Stomach (tissue), 9 donors: Measurements from ENCODE around the gene EPHB1. TPM values are rescaled to one million over a fixed set of nuclear protein-coding genes. Genes with fewer than 3 reads are reported as not detected.
A peak's percentile ranks its signal among the peaks of the same experiment; 100 is the strongest.

Experiments used
- DNase-seq, 2 donors: peaks; one replicate each; pipeline versions ENCODE4 v3.0.0 to v3.0.0-alpha.2; 2013 to 2019
- H3K27ac ChIP-seq, 5 donors: fragments of 200-600 bp in 4 of 5; sonication (generic) in 4 of 5; one replicate each; pipeline ENCODE4 v1.5.1; 2013 to 2019; ENCODE audit warnings: mild to moderate bottlenecking in 1 of 5, moderate library complexity in 1 of 5
- H3K27me3 ChIP-seq, 3 donors: fragments of 200-600 bp; sonication (generic); one replicate each; pipeline ENCODE4 v1.5.1; 2017 to 2019; ENCODE audit warnings: mixed run types in 1 of 3
- H3K36me3 ChIP-seq, 4 donors: fragments of 200-600 bp; sonication (generic); 1 replicate in 3 of 4; 2 replicates in 1 of 4; pipeline ENCODE4 v1.5.1; 2016 to 2019
- H3K4me1 ChIP-seq, 4 donors: fragments of 200-600 bp; sonication (generic); one replicate each; pipeline ENCODE4 v1.5.1; 2016 to 2019
- H3K4me3 ChIP-seq, 4 donors: fragments of 200-600 bp; sonication (generic) in 3 of 4; one replicate each; pipeline ENCODE4 v1.5.1; 2016 to 2019; ENCODE audit warnings: mild to moderate bottlenecking in 1 of 4
- H3K9me3 ChIP-seq, 4 donors: fragments of 200-600 bp; sonication (generic); one replicate each; pipeline ENCODE4 v1.5.1; 2016 to 2019
- CTCF ChIP-seq, 7 experiments: fragments of 450-650 bp in 4 of 7; fragments of 200-600 bp in 3 of 7; sonication (generic) in 3 of 7; IDR thresholded peaks; one replicate each; pipeline ENCODE4 v1.5.1; 2016 to 2019; ENCODE audit warnings: antibody characterized with exemption in 7 of 7, control low read depth in 2 of 7, mild to moderate bottlenecking in 1 of 7
- EP300 ChIP-seq: sonication (generic); formaldehyde crosslinking; IDR thresholded peaks from one replicate; pipeline ENCODE4 v1.6.1; 2017; ENCODE audit warnings: antibody characterized with exemption
- POLR2A ChIP-seq, 4 donors: fragments of 450-650 bp; IDR thresholded peaks; one replicate each; pipeline ENCODE4 v1.6.1; 2016; ENCODE audit warnings: antibody characterized with exemption in 4 of 4, control low read depth in 2 of 4, mild to moderate bottlenecking in 1 of 4, moderate library complexity in 1 of 4
- POLR2AphosphoS5 ChIP-seq, 3 donors: sonication (generic); formaldehyde crosslinking; IDR thresholded peaks; one replicate each; pipeline ENCODE4 v1.6.1; 2016; ENCODE audit warnings: antibody characterized with exemption in 3 of 3
- WGBS, 5 donors: extraction: QIAGEN DNeasy Blood & Tissue Kit in 3 of 5; methylation state at CpG; one replicate each; pipeline versions ENCODE4 v1.1.5 to v1.1.7; 2013 to 2018; 5-methylcytosine and 5-hydroxymethylcytosine counted together
- intact Hi-C: fragments of 100-400 bp; cut with DNase I; formaldehyde crosslinking; loops from one replicate; pipeline ENCODE4 v1.15.1; 2023; ENCODE audit warnings: low total_unique reads
- polyA plus RNA-seq, 3 donors: library from polyadenylated mRNA; stranded (reverse); fragments of 200-250 nt; gene quantifications; one replicate each; pipeline ENCODE4 v1.2.3, GENCODE V29; 2013
- total RNA-seq, 5 donors: library from RNA; depleted of rRNA; stranded (reverse); fragments of >200 nt; gene quantifications; one replicate each; pipeline versions ENCODE4 v1.1.0 to v1.2.3, GENCODE V29; 2014 to 2016
- donor health status: healthy with polysubstance abuse.
- donor health status: Bipolar disorder and iron deficiency.
- donor health status: healthy.

Gene EPHB1
- total and polyA plus RNA-seq, 8 donors = 0.13 to 2.3 (median 1.0) TPM; not detected in 4

GRCh38 chr3:134937256-134938028 lies 142.4 kb downstream of the EPHB1 start:
- intact Hi-C loops = no loop called here
- peak in 1 of 2 donors; percentile 43 for DNase-seq
- Histone ChIP-seq H3K27me3 (no peaks in the 10 kb centered on the region), H3K4me1 (no peaks in the 10 kb centered on the region), H3K27ac (no peak overlapping the region), H3K9me3 (no peaks in the 10 kb centered on the region), H3K4me3 (no peak overlapping the region), H3K36me3 (no peaks in the 10 kb centered on the region)
- TF ChIP-seq POLR2A (IDR thresholded peaks at IDR 0.05) = no peak
- 43 to 52% (median 46%) methylated on average over 7 to 8 of the region's 8 CpGs for WGBS, 5 donors

- Histone ChIP-seq H3K9me3 (no peaks in the 10 kb centered on the region), H3K4me3 (no peak overlapping the region), H3K27me3 (no peaks in the 10 kb centered on the region), H3K36me3 (no peaks in the 10 kb centered on the region), H3K27ac (no peak overlapping the region), H3K4me1 (no peaks in the 10 kb centered on the region)
- DNase-seq = no peak
- 78 to 89% (median 87%) methylated on average over 4 to 5 of the region's 5 CpGs for WGBS, 5 donors
- intact Hi-C loops = no loop called here
- TF ChIP-seq EP300 (no peak), CTCF (IDR thresholded peaks at IDR 0.05) (no peak), POLR2AphosphoS5 (IDR thresholded peaks at IDR 0.05) (no peak), POLR2A (IDR thresholded peaks at IDR 0.05) (no peak)
These were observed 143.0 kb downstream of the EPHB1 start for GRCh38 chr3:134938029-134938525.

GRCh38 chr3:134939978-134940377 lies 144.9 kb downstream of the EPHB1 start:
- Histone ChIP-seq H3K27me3 (no peaks in the 10 kb centered on the region), H3K36me3 (no peaks in the 10 kb centered on the region), H3K27ac (no peak overlapping the region), H3K4me1 (no peaks in the 10 kb centered on the region), H3K9me3 (no peaks in the 10 kb centered on the region), H3K4me3 (no peak overlapping the region)
- intact Hi-C loops = no loop called here
- TF ChIP-seq POLR2A (IDR thresholded peaks at IDR 0.05) = no peak
- no peak for TF ChIP-seq POLR2AphosphoS5 (IDR thresholded peaks at IDR 0.05)
- no peak for TF ChIP-seq EP300
- no peak for TF ChIP-seq CTCF (IDR thresholded peaks at IDR 0.05)
- no peak for DNase-seq
- 59 to 72% (median 67%) methylated on average over 2 of the region's 2 CpGs for WGBS, 5 donors

- TF ChIP-seq POLR2AphosphoS5 (IDR thresholded peaks at IDR 0.05) (no peak), POLR2A (IDR thresholded peaks at IDR 0.05) (no peak), EP300 (no peak), CTCF (IDR thresholded peaks at IDR 0.05) (no peak)
These were observed 146.8 kb downstream of the EPHB1 start for GRCh38 chr3:134941820-134942219.

GRCh38 chr3:134944429-134944828 lies 149.4 kb downstream of the EPHB1 start:
- H3K4me3 ChIP-seq = no peak overlapping the region

More at GRCh38 chr3:134941820-134942219, 146.8 kb downstream of the EPHB1 start:
- no peak overlapping the region for H3K4me3 ChIP-seq
- H3K36me3 ChIP-seq = no peaks in the 10 kb centered on the region
- no peaks in the 10 kb centered on the region for H3K4me1 ChIP-seq
- no peaks in the 10 kb centered on the region for H3K9me3 ChIP-seq
- intact Hi-C loops = no loop called here
- 22 to 52% (median 35%) methylated on average over 1 of the region's 1 CpG for WGBS, 5 donors
- DNase-seq = no peak
- H3K27ac ChIP-seq = no peak overlapping the region
- H3K27me3 ChIP-seq = no peaks in the 10 kb centered on the region

More at GRCh38 chr3:134944429-134944828, 149.4 kb downstream of the EPHB1 start:
- DNase-seq = no peak
- no peaks in the 10 kb centered on the region for H3K9me3 ChIP-seq
- no peaks in the 10 kb centered on the region for H3K4me1 ChIP-seq
- WGBS, 5 donors = 42 to 73% (median 62%) methylated on average over 1 of the region's 1 CpG
- TF ChIP-seq EP300 (no peak), POLR2AphosphoS5 (IDR thresholded peaks at IDR 0.05) (no peak), CTCF (IDR thresholded peaks at IDR 0.05) (no peak), POLR2A (IDR thresholded peaks at IDR 0.05) (no peak)
- no peak overlapping the region for H3K27ac ChIP-seq
- no peaks in the 10 kb centered on the region for H3K27me3 ChIP-seq
- H3K36me3 ChIP-seq = no peaks in the 10 kb centered on the region
- intact Hi-C loops = no loop called here
